SU-DHL-6 (cell line): Measurements from ENCODE around the gene PTPN4.

Experiments
- H2AFZ ChIP-seq: fragments of 200-600 bp; sonication (generic); 2 replicates; pipeline ENCODE4 v1.6.1; 2014; ENCODE audit warnings: low read depth, mild to moderate bottlenecking, moderate library complexity, mixed read lengths, antibody characterized with exemption, low read length; ENCODE audit not compliant: severe bottlenecking
- H3F3A ChIP-seq: fragments of 200-600 bp; shearing (Covaris generic); 2 replicates; pipeline ENCODE4 v1.6.0; 2016; ENCODE audit warnings: antibody characterized with exemption, mild to moderate bottlenecking; ENCODE audit not compliant: insufficient read depth
- H3K27ac ChIP-seq: fragments of 200-600 bp; sonication (generic); 2 replicates; pipeline ENCODE4 v1.5.1; 2016; ENCODE audit warnings: low read depth, mild to moderate bottlenecking, low read length, moderate library complexity, mixed read lengths
- H3K27me3 ChIP-seq: fragments of 200-600 bp; sonication (generic), shearing (Covaris generic); 2 replicates; pipeline ENCODE4 v1.6.0; 2014; ENCODE audit warnings: mild to moderate bottlenecking, low read length
- H3K36me3 ChIP-seq: fragments of 200-600 bp; sonication (generic); 2 replicates; pipeline ENCODE4 v1.6.1; 2014; ENCODE audit warnings: mild to moderate bottlenecking, low read length, mixed read lengths
- H3K4me2 ChIP-seq: fragments of 300-600, 200-600 bp; shearing (Covaris generic), sonication (generic); 2 replicates; pipeline ENCODE4 v1.6.0; 2014; ENCODE audit warnings: low read length, low read depth, mild to moderate bottlenecking; ENCODE audit not compliant: poor library complexity, severe bottlenecking
- H3K4me3 ChIP-seq: fragments of 200-600 bp; sonication (generic); 2 replicates; pipeline ENCODE4 v1.5.1; 2014; ENCODE audit warnings: antibody characterized with exemption, low read length, mild to moderate bottlenecking, mixed read lengths; ENCODE audit not compliant: insufficient read depth, poor library complexity, severe bottlenecking
- H3K79me2 ChIP-seq: fragments of 200-600 bp; sonication (generic); 2 replicates; pipeline ENCODE4 v1.6.1; 2014; ENCODE audit warnings: mild to moderate bottlenecking, low read length, moderate library complexity; ENCODE audit not compliant: insufficient read depth
- H3K9ac ChIP-seq: fragments of 200-600 bp; sonication (generic); 2 replicates; pipeline ENCODE4 v1.7.0; 2014; ENCODE audit warnings: mild to moderate bottlenecking, low read length
- H3K9me2 ChIP-seq: fragments of 200-600 bp; sonication (generic); replicated peaks from 2 replicates; pipeline ENCODE4 v1.6.1; 2014; ENCODE audit warnings: low read length; ENCODE audit not compliant: insufficient read depth
- H3K9me3 ChIP-seq: fragments of 200-600 bp; sonication (generic); 2 replicates; pipeline ENCODE4 v1.6.1; 2014; ENCODE audit warnings: low read length, mixed read lengths; ENCODE audit not compliant: insufficient read depth
- H4K20me1 ChIP-seq: fragments of 200-600 bp; sonication (generic); 2 replicates; pipeline ENCODE4 v1.6.1; 2014; ENCODE audit warnings: low read depth, mild to moderate bottlenecking, antibody characterized with exemption, low read length, moderate library complexity, mixed read lengths
- EZH2phosphoT487 ChIP-seq: fragments of 200-600 bp; sonication (generic), shearing (Covaris generic); conservative IDR thresholded peaks from 2 replicates; pipeline ENCODE4 v1.6.1; 2018; ENCODE audit warnings: mild to moderate bottlenecking, antibody characterized with exemption, low read length, moderate library complexity, mixed read lengths
- TF ChIP-seq, protein P1 (sequence below): fragments of 200-600 bp; sonication (generic); IDR thresholded peaks from one replicate; pipeline ENCODE4 v1.5.1; 2017; ENCODE audit warnings: antibody characterized with exemption, mild to moderate bottlenecking, low read length, moderate library complexity; ENCODE audit not compliant: insufficient read depth, poor library complexity, severe bottlenecking

PTPN4 gene

DNA sequence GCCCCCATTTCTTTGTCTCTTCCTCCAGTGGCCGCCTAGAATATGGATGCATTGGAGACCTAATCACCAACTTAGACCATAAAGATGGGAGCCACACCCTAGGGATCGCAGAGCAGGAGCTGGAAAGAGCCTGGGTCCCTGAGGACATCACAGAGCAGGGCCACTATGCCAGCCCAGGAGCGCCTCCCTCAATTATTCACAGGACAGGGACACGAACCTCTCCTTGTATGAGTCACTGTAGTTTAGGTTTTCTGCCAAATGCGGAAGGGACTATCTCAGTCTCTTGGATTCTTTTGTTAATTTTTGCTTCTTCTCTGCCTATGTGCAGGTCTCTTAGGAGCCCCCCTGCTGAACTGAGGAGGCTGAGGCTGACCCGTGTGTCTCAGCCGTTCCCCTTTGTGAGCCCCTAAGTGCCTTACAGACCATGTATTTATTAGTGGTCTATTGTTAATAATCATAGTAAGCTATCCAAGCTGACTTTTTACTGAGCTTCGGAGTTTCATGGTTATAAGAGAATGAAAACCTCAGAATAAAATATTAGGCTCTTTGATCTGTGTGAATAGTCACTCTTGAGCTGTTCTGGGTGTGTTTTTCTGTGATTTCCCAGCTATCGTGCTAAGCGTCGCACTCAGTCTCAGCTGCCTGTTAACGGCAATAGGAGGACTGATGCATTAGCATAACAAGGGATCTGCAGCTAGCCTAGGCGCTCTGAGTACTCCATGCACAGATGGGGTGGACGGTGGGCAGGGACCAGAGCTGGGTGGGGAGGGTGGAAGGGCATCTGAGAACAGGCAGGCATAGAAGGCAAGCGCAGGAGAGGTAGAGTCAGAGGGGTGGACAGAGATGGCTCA is 12.7 kb upstream of the PTPN4 start:
- TF ChIP-seq, protein P1, sequence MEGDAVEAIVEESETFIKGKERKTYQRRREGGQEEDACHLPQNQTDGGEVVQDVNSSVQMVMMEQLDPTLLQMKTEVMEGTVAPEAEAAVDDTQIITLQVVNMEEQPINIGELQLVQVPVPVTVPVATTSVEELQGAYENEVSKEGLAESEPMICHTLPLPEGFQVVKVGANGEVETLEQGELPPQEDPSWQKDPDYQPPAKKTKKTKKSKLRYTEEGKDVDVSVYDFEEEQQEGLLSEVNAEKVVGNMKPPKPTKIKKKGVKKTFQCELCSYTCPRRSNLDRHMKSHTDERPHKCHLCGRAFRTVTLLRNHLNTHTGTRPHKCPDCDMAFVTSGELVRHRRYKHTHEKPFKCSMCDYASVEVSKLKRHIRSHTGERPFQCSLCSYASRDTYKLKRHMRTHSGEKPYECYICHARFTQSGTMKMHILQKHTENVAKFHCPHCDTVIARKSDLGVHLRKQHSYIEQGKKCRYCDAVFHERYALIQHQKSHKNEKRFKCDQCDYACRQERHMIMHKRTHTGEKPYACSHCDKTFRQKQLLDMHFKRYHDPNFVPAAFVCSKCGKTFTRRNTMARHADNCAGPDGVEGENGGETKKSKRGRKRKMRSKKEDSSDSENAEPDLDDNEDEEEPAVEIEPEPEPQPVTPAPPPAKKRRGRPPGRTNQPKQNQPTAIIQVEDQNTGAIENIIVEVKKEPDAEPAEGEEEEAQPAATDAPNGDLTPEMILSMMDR: no peak
- no peak for TF ChIP-seq EZH2phosphoT487
- no peak overlapping the region for H3K9ac ChIP-seq
- H3K4me3 ChIP-seq: no peak overlapping the region
- no peaks in the 10 kb centered on the region for H3K9me2 ChIP-seq
- no peak overlapping the region for H3K27ac ChIP-seq
- H2AFZ ChIP-seq: no peak overlapping the region
- no peak overlapping the region for H3K4me2 ChIP-seq
- H3K79me2 ChIP-seq: no peaks in the 10 kb centered on the region
- H3K27me3 ChIP-seq: no peaks in the 10 kb centered on the region
- no peaks in the 10 kb centered on the region for H4K20me1 ChIP-seq
- H3F3A ChIP-seq: no peaks in the 10 kb centered on the region
- no peaks in the 10 kb centered on the region for H3K36me3 ChIP-seq
- H3K9me3 ChIP-seq: no peaks in the 10 kb centered on the region

DNA sequence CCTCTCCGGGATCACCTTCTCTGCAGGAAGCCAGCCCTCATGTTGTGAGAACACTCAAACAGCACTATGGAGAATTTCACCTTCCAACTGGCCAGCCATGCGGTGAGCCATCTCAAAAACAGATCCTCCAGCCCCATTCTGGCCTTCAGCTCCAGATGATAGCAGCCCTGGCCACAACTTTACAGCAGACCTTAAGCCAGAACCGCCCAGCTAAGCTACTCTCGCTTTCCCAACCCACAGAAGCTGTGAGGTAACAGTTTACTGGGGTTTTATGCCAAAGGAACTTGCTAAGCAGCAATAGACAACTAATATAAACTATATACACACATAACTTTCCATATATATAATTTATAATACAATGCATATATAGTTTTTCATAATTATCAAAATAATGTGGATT is 11.6 kb upstream of the PTPN4 start:
- no peaks in the 10 kb centered on the region for H3K9me3 ChIP-seq
- no peaks in the 10 kb centered on the region for H3K79me2 ChIP-seq
- H3K27me3 ChIP-seq: no peaks in the 10 kb centered on the region
- H3K27ac ChIP-seq: no peak overlapping the region
- H3F3A ChIP-seq: no peaks in the 10 kb centered on the region
- H3K9ac ChIP-seq: no peak overlapping the region
- H3K4me2 ChIP-seq: no peak overlapping the region
- no peak overlapping the region for H3K4me3 ChIP-seq
- no peaks in the 10 kb centered on the region for H3K9me2 ChIP-seq
- H2AFZ ChIP-seq: no peak overlapping the region
- TF ChIP-seq, protein P1: no peak
- TF ChIP-seq EZH2phosphoT487: no peak
- H3K36me3 ChIP-seq: no peaks in the 10 kb centered on the region
- H4K20me1 ChIP-seq: no peaks in the 10 kb centered on the region

DNA sequence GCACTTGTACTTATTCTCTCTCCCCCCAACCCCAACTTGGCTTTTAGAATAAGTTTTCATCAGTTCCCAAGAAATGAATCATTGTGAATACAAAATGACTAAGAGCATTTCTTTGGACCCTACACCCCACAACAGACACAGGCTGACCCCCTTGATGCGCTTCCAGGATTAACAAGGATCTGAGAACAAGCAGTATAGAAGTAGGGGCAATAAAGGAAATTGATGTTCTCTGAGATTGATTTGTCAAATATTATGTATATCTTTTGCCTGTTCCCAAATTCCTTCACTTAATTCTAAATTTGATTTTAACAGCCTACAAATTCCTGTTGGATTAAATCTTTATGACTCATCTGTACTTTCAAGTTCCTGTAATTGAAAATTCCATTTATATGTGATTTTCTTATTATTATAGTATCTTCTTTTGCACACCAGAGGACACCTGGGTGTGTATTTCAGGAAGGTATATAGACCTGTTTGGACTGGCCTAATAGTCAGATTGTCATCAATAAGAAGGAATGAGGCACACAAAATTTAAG is 10.2 kb upstream of the PTPN4 start:
- no peaks in the 10 kb centered on the region for H3K9me2 ChIP-seq
- no peaks in the 10 kb centered on the region for H3K9me3 ChIP-seq
- H4K20me1 ChIP-seq: no peaks in the 10 kb centered on the region
- no peaks in the 10 kb centered on the region for H3K27me3 ChIP-seq
- no peak overlapping the region for H3K4me2 ChIP-seq
- TF ChIP-seq EZH2phosphoT487: no peak
- TF ChIP-seq, protein P1: no peak
- no peak overlapping the region for H2AFZ ChIP-seq
- no peak overlapping the region for H3K4me3 ChIP-seq
- H3F3A ChIP-seq: no peaks in the 10 kb centered on the region
- no peaks in the 10 kb centered on the region for H3K36me3 ChIP-seq
- no peaks in the 10 kb centered on the region for H3K79me2 ChIP-seq
- H3K9ac ChIP-seq: no peak overlapping the region
- H3K27ac ChIP-seq: no peak overlapping the region
